GM18951 (cell line): ENCODE data around the gene PDIA5.

Experiments used
- POLR2A ChIP-seq: IDR thresholded peaks from 4 replicates; pipeline ENCODE4 v1.6.1; 2011; ENCODE audit warnings: mild to moderate bottlenecking; ENCODE audit not compliant: insufficient read length, insufficient read depth; ENCODE audit errors: extremely low read depth
- in situ Hi-C: fragments of 300-500 bp; cut with MboI; formaldehyde crosslinking; loops from one replicate; pipeline ENCODE4 v1.12.0; 2022; ENCODE audit warnings: low sequenced_read_pairs, mixed read lengths, inconsistent platforms; ENCODE audit not compliant: unreplicated experiment

PDIA5 gene

DNA sequence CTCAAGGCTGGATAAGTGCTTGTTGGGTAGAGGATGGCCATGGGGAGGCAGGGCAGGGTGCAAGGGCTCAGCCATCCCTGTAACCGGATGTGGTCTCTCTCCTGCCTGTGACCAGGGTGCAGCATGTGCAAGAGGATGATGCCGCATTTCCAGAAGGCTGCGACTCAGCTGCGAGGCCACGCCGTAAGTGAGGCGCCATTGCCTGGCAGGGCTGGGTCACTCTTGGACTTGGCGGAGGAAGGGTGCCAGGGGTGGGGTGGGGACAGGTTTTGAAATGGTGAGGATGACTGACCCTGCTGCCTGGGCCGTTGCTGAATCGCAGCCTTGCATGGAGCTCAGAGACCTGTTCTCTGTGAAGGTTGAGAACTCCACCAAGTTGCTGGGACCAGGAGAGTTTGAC lies 49.3 kb downstream of the PDIA5 start:
- in situ Hi-C loops = no loop called here
- TF ChIP-seq POLR2A = no peak

GRCh38 chr3:123119388-123119787 lies 52.6 kb downstream of the PDIA5 start:
- in situ Hi-C loops = no loop called here
- no peak for TF ChIP-seq POLR2A

DNA sequence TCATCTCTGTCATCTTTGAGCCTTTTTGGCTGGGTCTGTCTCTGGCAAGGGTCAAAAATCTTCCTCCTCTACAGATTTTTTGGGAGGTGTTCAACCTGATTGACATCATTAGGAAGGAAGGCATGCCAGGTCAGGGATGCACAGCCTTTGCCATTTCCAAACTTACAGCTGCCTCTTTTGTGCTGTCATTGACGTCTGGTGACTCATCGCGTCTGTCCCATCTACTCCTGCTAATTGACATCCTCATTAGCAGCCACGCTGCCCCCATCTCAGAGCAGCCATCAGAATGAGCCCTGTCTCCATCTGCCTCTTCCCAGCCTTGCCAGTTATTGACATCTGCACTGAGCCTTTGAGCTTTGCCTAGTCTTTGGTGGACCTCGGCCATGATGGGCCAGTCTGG lies 53.0 kb downstream of the PDIA5 start:
- no peak for TF ChIP-seq POLR2A
- in situ Hi-C loops = no loop called here

- in situ Hi-C loops = no loop called here
- TF ChIP-seq POLR2A = no peak
Observed at GRCh38 chr3:123120573-123120972, 53.7 kb downstream of the PDIA5 start.

DNA sequence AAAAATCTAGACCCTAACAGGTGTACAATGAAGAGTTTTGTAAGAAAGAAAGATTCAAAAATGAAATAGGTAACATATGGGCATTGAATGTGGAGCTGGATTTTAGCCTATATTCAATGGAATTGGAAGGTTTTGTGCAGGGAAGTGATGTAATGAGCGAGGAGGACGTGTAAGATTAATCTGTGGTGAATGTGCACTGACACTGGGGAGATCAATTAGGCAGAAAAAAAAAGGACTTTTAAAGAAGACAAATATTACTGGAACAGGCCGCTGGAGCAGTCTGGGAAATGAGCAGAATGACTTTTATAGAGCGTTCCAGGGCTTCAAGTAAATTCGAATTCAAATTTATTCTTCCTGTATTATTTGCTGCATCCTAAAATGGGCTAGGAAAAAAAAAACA lies 55.2 kb downstream of the PDIA5 start:
- in situ Hi-C loops = no loop called here
- no peak for TF ChIP-seq POLR2A

GRCh38 chr3:123122525-123123315 lies 55.9 kb downstream of the PDIA5 start:
- TF ChIP-seq POLR2A = no peak
- in situ Hi-C loops = no loop called here

- in situ Hi-C loops = no loop called here
- no peak for TF ChIP-seq POLR2A
Observed at GRCh38 chr3:123123716-123124616, 57.1 kb downstream of the PDIA5 start.

- TF ChIP-seq POLR2A = no peak
- in situ Hi-C loops = no loop called here
Observed at GRCh38 chr3:123124971-123125370, 58.1 kb downstream of the PDIA5 start.

GRCh38 chr3:123126031-123126430 lies 59.2 kb downstream of the PDIA5 start:
- in situ Hi-C loops = no loop called here
- TF ChIP-seq POLR2A = no peak

DNA sequence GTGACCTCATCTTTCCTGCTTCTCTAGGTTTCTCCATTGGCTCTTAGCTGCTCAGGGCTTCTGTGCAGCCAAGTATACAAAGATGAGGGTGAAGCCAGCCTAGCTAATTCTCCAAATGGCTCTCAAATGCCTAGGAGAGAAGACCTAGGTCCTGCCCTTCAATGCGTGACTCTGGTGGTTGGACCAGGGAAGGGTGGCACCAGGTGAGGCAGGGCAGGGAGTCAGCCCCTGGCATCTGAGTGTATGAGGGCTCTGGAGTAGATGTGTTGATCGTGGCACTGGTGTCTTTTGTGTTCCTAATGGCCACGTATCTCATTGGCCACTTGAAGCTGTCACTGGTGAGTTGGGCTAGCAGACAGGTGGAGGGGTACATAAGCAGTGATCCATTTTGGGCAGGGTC lies 59.8 kb downstream of the PDIA5 start:
- TF ChIP-seq POLR2A = no peak
- in situ Hi-C loops = no loop called here

- no peak for TF ChIP-seq POLR2A
- in situ Hi-C loops = no loop called here
Observed at GRCh38 chr3:123129092-123129491, 62.3 kb downstream of the PDIA5 start.

GRCh38 chr3:123129532-123129931 lies 62.7 kb downstream of the PDIA5 start:
- TF ChIP-seq POLR2A = no peak
- in situ Hi-C loops = no loop called here

GRCh38 chr3:123130079-123130750 lies 63.4 kb downstream of the PDIA5 start:
- no peak for TF ChIP-seq POLR2A

More at GRCh38 chr3:123130079-123130750, 63.4 kb downstream of the PDIA5 start:
- in situ Hi-C loops = no loop called here
